Activated CD4-positive, CD25-positive, alpha-beta regulatory T cell treated with anti-CD3 and anti-CD28 coated beads, Interleukin-2, amount 50 U/mL, for 16 hours (primary cell): ENCODE data around the gene FAM135A.
A peak's percentile ranks its signal among the peaks of the same experiment; 100 is the strongest.

Experiments
- DNase-seq: peaks from one replicate; pipeline ENCODE4 v3.0.0-alpha.2; 2020; ENCODE audit warnings: low read depth, low spot score

FAM135A gene

GRCh38 chr6:70413114-70413991 is at the start of gene FAM135A:
Gene FAM135A, plus strand, starts transcription at chr6:70413508. Its CDS starts 14,835 bp downstream, at chr6:70428343.
- peak; percentile 83 for DNase-seq

- no peak for DNase-seq
Measured at GRCh38 chr6:70363741-70364493, 49.4 kb upstream of the FAM135A start.

- DNase-seq, result peak; percentile 25
Measured at GRCh38 chr6:70369332-70369950, 43.9 kb upstream of the FAM135A start.

GRCh38 chr6:70370496-70370895 is 42.8 kb upstream of the FAM135A start:
- no peak for DNase-seq

DNA sequence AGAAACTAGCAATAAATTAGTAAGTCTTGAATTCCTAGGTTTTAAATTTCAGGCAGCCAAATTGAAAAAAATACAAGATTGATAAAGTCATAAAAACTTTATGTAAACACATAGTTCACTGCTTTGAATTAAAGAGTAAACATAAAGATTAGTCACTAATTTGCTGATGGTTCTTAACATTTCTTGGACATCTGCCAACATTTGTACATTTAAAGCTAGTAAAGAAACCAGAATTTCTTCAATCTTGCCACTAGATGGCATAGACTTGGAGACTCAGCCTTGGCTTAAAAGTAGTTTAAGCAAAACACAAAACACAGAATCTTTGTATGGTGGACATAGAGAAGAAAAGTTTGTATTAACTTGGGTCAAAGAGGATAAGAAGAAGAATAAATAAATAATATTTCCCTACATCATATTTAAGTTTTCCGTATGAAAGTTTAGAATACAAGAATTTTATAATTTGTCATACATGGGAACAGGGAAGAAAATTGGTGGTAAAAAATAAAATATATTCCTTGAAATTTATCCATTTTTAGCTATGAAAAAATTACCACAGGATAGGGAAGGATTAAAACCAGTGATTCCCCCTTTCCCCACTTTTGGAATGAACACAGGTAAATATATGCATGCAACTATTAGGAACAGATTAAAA is 41.7 kb upstream of the FAM135A start:
- DNase-seq, result no peak

DNA sequence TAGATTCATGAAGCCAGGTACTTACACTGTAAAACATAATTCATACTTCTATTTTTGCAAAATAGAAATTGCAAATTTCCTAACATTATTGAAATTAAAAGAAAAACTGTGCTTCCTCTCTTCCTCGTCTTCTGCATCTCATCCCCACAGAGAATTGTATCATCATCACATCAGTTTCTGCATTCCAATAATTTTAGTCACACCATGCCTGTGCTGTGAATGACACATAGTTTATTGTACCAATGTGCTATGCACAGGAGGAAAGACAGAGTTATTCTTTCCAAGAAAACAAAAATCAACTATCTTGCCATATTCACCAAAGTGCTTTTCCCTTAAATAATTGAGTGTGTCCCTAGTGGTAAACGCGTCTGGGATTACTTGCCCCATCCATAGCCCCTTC is 38.1 kb upstream of the FAM135A start:
- no peak for DNase-seq

DNA sequence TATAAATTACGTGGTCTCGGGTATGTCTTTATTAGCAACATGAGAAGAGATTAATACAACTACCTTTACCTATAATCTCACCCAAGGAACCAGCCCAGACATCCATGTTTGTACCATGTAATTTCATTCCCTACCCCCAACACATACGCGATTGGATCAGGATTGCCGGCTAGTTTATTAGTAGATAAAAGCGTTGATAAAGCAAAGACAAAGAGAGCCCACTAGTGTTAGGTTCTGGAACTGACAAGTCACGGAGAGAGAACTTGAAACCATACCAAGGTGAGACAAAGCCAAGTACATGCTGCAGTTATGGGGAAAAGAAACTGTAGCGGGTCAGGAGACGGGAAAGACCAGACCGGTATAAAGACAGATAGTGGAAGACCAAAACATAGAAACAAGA is 37.4 kb upstream of the FAM135A start:
- DNase-seq, result no peak

DNA sequence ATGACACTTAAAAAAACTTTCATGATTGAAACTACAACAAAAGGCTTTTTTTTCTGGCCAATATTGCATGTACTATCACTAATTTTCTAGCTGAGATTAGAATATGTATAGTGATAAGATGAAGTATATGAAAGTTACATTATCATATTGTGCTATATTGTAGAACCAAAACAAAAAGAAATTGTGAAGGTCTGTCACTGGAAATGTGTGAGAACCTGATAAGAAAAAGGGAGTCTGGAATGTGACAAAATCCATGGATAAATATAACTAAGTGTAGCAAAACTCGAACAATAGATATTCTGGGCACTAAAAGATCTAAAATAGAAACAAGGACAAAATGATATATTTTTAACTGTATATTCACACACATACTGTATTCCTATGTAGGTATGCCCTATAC is 36.7 kb upstream of the FAM135A start:
- no peak for DNase-seq

DNA sequence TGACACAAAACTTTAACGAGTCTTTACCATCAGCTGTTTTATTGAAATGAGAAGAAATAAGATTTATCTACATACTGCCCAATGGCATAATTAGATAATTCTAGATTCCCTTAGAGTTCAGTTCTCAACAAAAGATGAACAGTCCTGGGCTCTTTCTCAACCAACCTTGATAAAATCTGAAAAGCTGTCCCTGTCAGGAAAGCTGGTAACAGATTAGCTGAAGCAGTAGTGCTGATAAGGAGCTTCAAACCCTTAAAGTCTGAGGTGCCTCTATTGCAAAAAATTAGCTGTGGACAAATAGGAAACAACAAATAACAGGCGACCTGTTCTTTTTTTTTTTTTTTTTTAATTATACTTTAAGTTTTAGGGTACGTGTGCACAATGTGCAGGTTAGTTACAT is 35.9 kb upstream of the FAM135A start:
- DNase-seq, result no peak

DNA sequence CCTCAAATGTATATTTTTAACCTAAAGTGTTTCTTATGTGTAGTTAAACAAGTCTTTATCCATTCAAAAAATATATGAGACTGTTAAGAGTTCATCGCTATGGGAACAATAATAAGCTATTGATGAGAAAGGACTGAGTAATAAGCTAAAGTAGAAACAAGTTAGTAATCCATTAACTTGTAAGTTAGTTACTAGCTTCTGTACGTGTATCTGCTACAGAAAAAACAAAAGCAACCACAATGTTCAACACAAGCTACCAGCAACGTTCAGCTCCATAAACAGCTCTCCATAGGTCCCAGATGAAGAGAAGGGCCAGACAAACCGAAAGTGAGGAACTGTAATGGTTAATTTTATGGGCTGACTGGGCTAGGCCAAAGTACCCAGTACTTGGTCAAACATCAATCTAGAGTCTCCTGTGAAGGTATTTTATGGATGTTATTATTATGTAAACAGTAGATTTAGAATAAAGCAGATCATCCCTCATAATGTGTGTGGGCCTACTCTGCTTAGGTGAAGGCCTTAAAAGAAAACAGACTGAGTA is 33.8 kb upstream of the FAM135A start:
- DNase-seq, result no peak

DNA sequence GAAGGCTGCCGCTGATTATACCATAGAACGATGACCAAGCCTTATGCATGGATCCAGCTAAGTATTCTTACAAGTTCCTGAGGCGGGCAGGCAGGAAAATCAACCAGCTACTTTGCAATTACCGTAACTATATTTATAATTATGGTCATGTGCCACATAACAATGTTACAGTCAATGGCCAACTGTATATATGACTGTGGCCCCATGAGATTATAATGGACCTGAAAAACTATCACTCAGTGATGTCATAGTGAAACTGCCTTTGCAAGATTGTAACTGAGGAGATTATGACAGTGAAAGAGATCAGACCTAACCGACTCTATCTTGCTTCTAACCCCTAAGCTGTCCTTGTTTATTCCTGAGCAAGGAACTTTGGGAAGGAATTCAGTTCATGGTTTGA is 33.1 kb upstream of the FAM135A start:
- no peak for DNase-seq

- no peak for DNase-seq
Measured at GRCh38 chr6:70380771-70381416, 32.4 kb upstream of the FAM135A start.

GRCh38 chr6:70381417-70381782 is 31.9 kb upstream of the FAM135A start:
- no peak for DNase-seq

- DNase-seq, result no peak
Measured at GRCh38 chr6:70385901-70386300, 27.4 kb upstream of the FAM135A start.

DNA sequence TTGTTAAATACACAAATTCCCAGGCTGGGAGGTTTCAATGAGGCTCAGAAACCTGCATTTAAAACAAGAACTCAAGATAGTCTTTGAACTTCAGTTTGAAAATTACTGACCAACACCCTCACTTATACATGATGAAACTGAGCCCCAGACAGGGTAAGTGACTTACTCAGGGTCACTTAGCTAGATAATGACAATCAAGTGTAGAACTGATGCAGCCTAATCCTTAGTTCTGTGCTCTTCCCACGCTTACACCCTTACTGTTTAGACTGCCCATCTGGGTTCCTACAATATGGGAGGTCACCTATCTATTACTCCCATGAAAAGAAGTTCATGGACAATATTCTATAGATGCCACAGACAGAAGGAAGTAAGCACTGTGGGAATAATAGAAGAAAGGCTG is 24.5 kb upstream of the FAM135A start:
- no peak for DNase-seq

GRCh38 chr6:70389261-70389660 is 24.0 kb upstream of the FAM135A start:
- no peak for DNase-seq

DNA sequence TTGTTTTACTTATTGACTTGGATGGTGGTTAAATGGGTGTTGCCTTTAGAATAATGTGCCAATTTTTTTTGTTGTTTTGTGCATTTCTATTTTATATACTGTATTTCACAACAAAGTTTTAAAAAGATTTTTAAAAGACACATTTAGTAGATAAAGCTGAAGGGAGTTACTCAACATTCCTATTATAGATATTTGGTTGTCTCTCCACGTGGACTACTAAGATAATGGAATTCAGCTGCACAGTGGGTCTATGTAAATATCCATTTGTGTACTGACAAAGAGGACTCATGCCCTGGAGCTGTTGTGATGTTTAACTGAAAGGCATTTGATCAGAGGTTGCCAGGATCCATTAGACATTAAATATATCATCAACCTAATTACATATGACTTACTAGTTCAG is 23.2 kb upstream of the FAM135A start:
- DNase-seq, result no peak

GRCh38 chr6:70391492-70391891 is 21.8 kb upstream of the FAM135A start:
- no peak for DNase-seq

DNA sequence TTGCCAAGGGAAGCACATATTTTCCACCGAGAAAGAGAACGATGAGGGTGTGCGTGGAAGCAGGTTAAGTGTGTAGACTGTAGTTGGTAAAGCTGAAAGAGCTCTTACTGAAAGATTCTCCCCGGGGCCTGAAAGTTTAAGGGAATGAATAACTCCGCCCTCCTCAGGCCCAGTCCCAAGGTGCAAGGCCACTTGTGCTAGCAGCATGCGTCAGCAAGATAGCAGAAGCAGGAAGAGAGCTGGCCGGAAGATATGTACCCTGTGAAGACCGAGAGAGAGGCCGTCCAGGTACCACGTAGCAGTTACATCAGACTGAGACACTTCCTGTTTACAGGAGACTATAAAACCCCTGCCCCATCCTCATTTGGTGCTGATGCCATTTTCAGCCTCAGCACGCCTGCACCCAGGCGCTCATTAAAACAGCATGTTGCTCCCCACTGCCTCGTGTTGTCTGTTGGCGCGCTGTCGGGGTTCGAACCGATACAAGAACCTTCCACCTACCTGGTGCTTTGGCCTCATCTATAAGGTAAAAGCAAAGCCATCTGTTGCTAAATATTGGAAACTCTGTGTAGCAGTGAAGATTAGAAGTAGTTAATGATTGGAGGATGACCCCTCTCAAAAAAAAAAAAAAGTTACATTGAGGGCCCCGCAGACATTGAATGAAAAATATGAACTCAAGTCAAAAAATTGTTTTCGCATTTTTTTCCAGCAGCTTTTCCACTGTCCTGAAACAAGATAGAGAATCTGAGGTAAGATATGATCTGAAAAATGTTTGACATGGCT is 18.6 kb upstream of the FAM135A start:
- no peak for DNase-seq

DNA sequence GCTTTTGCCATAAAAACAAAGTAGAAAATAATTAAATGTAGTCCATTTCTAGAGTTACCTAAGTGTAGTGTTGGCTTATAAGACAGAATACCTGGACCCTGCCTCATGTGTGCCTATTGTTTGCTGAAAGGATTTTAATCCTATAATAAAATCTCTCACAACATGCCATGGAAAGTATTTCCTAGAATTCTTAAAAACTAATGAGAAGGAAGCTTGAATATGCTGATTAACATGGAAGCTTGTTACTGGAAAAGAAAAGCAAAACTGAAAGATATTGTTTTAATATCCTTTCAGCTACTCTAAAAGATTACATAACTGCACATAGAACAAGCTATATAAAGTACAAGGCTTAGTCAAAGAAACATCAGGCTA is 18.0 kb upstream of the FAM135A start:
- no peak for DNase-seq

DNA sequence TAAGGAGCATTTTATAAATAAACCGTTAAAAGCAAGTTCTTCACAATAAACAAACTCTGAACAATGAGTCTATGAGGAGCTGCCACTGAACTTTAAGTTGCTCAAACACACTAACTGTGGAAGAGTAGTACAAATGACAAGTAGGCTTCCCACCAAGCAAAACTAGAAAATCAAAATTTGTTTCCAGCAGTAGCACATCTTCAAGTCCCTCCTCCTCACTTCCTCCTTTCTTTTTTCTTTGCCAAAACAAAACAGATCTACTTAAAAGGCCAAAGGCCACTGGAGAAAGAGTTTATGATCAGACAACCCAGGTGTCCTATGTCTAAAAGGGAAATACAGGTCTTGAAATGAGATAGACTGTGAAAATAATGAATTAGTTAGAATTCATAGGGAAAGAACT is 17.1 kb upstream of the FAM135A start:
- no peak for DNase-seq
